Fibroblast of lung (primary cell): ENCODE measurements around the gene TP53RK. TPM values are rescaled to one million over a fixed set of nuclear protein-coding genes. Genes with fewer than 3 reads are reported as not detected.

ENCODE experiments used
- DNase-seq, 2 donors: peaks; one replicate each; pipeline versions ENCODE4 v3.0.0 to v3.0.0-alpha.2; 2010; ENCODE audit warnings: low read depth in 2 of 2
- H2AFZ ChIP-seq: 2 replicates; pipeline ENCODE4 v1.5.1; 2012; ENCODE audit warnings: low read length, control low read depth, inconsistent platforms
- H3K27ac ChIP-seq: 2 replicates; pipeline ENCODE4 v1.5.1; 2011; ENCODE audit warnings: low read length, control low read depth; ENCODE audit not compliant: insufficient read depth
- H3K27me3 ChIP-seq: 2 replicates; pipeline ENCODE4 v1.5.1; 2011; ENCODE audit warnings: mild to moderate bottlenecking, low read length; ENCODE audit not compliant: control insufficient read depth, insufficient read depth
- H3K36me3 ChIP-seq: 2 replicates; pipeline ENCODE4 v1.5.1; 2011; ENCODE audit warnings: low read length; ENCODE audit not compliant: control insufficient read depth, insufficient read depth
- H3K4me1 ChIP-seq: 2 replicates; pipeline ENCODE4 v1.5.1; 2011; ENCODE audit warnings: low read length; ENCODE audit not compliant: control insufficient read depth, insufficient read depth; ENCODE audit errors: extremely low read depth
- H3K4me2 ChIP-seq: 2 replicates; pipeline ENCODE4 v1.5.1; 2011; ENCODE audit warnings: low read length, control low read depth; ENCODE audit not compliant: insufficient read depth; ENCODE audit errors: extremely low read depth
- H3K4me3 ChIP-seq, 4 experiments: fragments of 200-600 bp in 1 of 4; sonication (generic) in 1 of 4; replicated peaks in 1 of 4; 2 replicates each; pipeline ENCODE4 v1.5.1; 2011 to 2016; ENCODE audit warnings: low read length in 4 of 4, low read depth in 3 of 4, mild to moderate bottlenecking in 3 of 4, control low read depth in 2 of 4, inconsistent platforms in 1 of 4, mixed read lengths in 1 of 4; ENCODE audit not compliant: insufficient read depth in 1 of 4; ENCODE audit errors: control extremely low read depth in 1 of 4
- H3K79me2 ChIP-seq: 2 replicates; pipeline ENCODE4 v1.5.1; 2012; ENCODE audit warnings: mild to moderate bottlenecking, low read length, inconsistent platforms; ENCODE audit not compliant: control insufficient read depth, insufficient read depth
- H3K9ac ChIP-seq: 2 replicates; pipeline ENCODE4 v1.5.1; 2011; ENCODE audit warnings: mild to moderate bottlenecking, low read length, control low read depth; ENCODE audit not compliant: insufficient read depth
- H3K9me3 ChIP-seq: 2 replicates; pipeline ENCODE4 v1.5.1; 2012; ENCODE audit warnings: low read depth, low read length; ENCODE audit not compliant: control insufficient read depth, insufficient read depth
- H4K20me1 ChIP-seq: 2 replicates; pipeline ENCODE4 v1.5.1; 2011; ENCODE audit warnings: low read length; ENCODE audit not compliant: control insufficient read depth, insufficient read depth; ENCODE audit errors: extremely low read depth
- CTCF ChIP-seq, 2 donors: IDR thresholded peaks in 1 of 2; conservative IDR thresholded peaks in 1 of 2; 1 replicate in 1 of 2; 2 replicates in 1 of 2; pipeline ENCODE4 v1.5.1; 2011 to 2012; ENCODE audit warnings: low read length in 2 of 2, control low read depth in 1 of 2, inconsistent platforms in 1 of 2, low read depth in 1 of 2, mild to moderate bottlenecking in 1 of 2
- EZH2 ChIP-seq: IDR thresholded peaks from 2 replicates; pipeline ENCODE4 v1.5.1; 2012; ENCODE audit warnings: low read length, control low read depth, mild to moderate bottlenecking; ENCODE audit errors: missing control alignments
- polyA plus RNA-seq, 2 donors: library from polyadenylated mRNA; depleted of rRNA in 1 of 2; stranded (reverse) in 1 of 2; unstranded in 1 of 2; fragments of >200 nt; gene quantifications; 2 replicates each; pipeline ENCODE4 v1.2.1, GENCODE V29; 2011 to 2012; ENCODE audit warnings: missing spikeins in 1 of 2
- total RNA-seq: library from RNA; depleted of rRNA; stranded (reverse); fragments of >200 nt; gene quantifications from 2 replicates; pipeline ENCODE4 v1.2.1, GENCODE V29; 2014

Gene TP53RK
- total and polyA plus RNA-seq, 2 donors (not counting 1 experiment from before 2014, with no cell fraction given): 9.2 to 19.5 TPM

- Histone ChIP-seq H3K4me3 (no peak overlapping the region), H3K4me1 (no peaks in the 10 kb centered on the region), H2AFZ (no peak overlapping the region), H3K27me3 (no peaks in the 10 kb centered on the region), H3K36me3 (no peaks in the 10 kb centered on the region), H3K9ac (no peak overlapping the region), H3K79me2 (no peaks in the 10 kb centered on the region), H4K20me1 (no peaks in the 10 kb centered on the region), H3K4me2 (no peak overlapping the region), H3K9me3 (no peaks in the 10 kb centered on the region), H3K27ac (no peak overlapping the region)
- no peak for DNase-seq
- TF ChIP-seq EZH2: no peak
- no peak for TF ChIP-seq CTCF (conservative IDR thresholded peaks at IDR 0.05 in 1 of 2, IDR thresholded peaks at IDR 0.05 in 1 of 2; ENCODE audit: low read depth in 1 of 2, low read length in 2 of 2)
Measured at GRCh38 chr20:46661659-46662058, 27.6 kb downstream of the TP53RK start.

- DNase-seq: no peak
- H3K79me2 ChIP-seq: no peaks in the 10 kb centered on the region
- no peak overlapping the region for H3K4me3 ChIP-seq
- TF ChIP-seq EZH2 (no peak), CTCF (conservative IDR thresholded peaks at IDR 0.05 in 1 of 2, IDR thresholded peaks at IDR 0.05 in 1 of 2; ENCODE audit: low read depth in 1 of 2, low read length in 2 of 2) (no peak)
- no peaks in the 10 kb centered on the region for H3K27me3 ChIP-seq
- H3K9me3 ChIP-seq: no peaks in the 10 kb centered on the region
- no peak overlapping the region for H3K4me2 ChIP-seq
- H3K36me3 ChIP-seq: no peaks in the 10 kb centered on the region
- no peak overlapping the region for H3K27ac ChIP-seq
- H4K20me1 ChIP-seq: no peaks in the 10 kb centered on the region
- H3K4me1 ChIP-seq: no peaks in the 10 kb centered on the region
- no peak overlapping the region for H2AFZ ChIP-seq
- no peak overlapping the region for H3K9ac ChIP-seq
Measured at GRCh38 chr20:46660487-46660886, 28.8 kb downstream of the TP53RK start.

GRCh38 chr20:46657618-46658017 is 31.6 kb downstream of the TP53RK start:
- no peak overlapping the region for H3K9ac ChIP-seq
- DNase-seq: no peak
- no peak for TF ChIP-seq EZH2
- TF ChIP-seq CTCF (conservative IDR thresholded peaks at IDR 0.05 in 1 of 2, IDR thresholded peaks at IDR 0.05 in 1 of 2; ENCODE audit: low read depth in 1 of 2, low read length in 2 of 2): no peak
- H3K36me3 ChIP-seq: no peaks in the 10 kb centered on the region
- H3K4me2 ChIP-seq: no peak overlapping the region
- no peaks in the 10 kb centered on the region for H4K20me1 ChIP-seq
- no peak overlapping the region for H3K27ac ChIP-seq
- H2AFZ ChIP-seq: no peak overlapping the region
- H3K4me1 ChIP-seq: no peaks in the 10 kb centered on the region
- H3K27me3 ChIP-seq: no peaks in the 10 kb centered on the region
- no peak overlapping the region for H3K4me3 ChIP-seq
- no peaks in the 10 kb centered on the region for H3K79me2 ChIP-seq
- no peaks in the 10 kb centered on the region for H3K9me3 ChIP-seq
